HCT116 (cell line): Measurements from ENCODE around the gene POU3F2. TPM values are rescaled to one million over a fixed set of nuclear protein-coding genes. Genes with fewer than 3 reads are reported as not detected.

ENCODE experiments used
- ATAC-seq: fragments of 200-7000 bp; cut with Tn5 transposase; 2 replicates; pipeline ENCODE4 v1.9.1; 2020; ENCODE audit warnings: mild to moderate bottlenecking, moderate library complexity
- BruUV-seq: library from RNA; stranded (reverse); fragments of 400-500 nt; replicated peaks from 2 replicates; lab custom pipeline; 2021; lab: Mats Ljungman, UMichigan
- CTCF ChIA-PET: fragments of 300-600 bp; sonication (Branson Sonifier 250); formaldehyde crosslinking; loops from one replicate; lab custom pipeline; 2021; ENCODE audit warnings: antibody characterized with exemption; lab: Charles Lee
- POLR2A ChIA-PET: fragments of 300-600, 350-600 bp; sonication (Branson Sonifier 250); formaldehyde crosslinking; loops from one replicate; lab custom pipeline; 2021; ENCODE audit warnings: antibody characterized with exemption; lab: Charles Lee
- RAD21 ChIA-PET, 2 experiments: fragments of 300-600 bp; sonication (Branson Sonifier 250); formaldehyde crosslinking; loops; one replicate each; lab custom pipeline; 2023; ENCODE audit warnings: low total read pairs in 2 of 2; ENCODE audit not compliant: uncharacterized antibody in 2 of 2, unreplicated experiment in 2 of 2, low non-redundant PET in 1 of 2; lab: Charles Lee
- DNase-seq: peaks from one replicate; pipeline ENCODE4 v3.0.0-alpha.2; 2010; ENCODE audit warnings: low read depth, low spot score
- H2AFZ ChIP-seq: fragments of 200-600 bp; shearing (Covaris generic), sonication (generic); 2 replicates; pipeline ENCODE4 v1.6.1; 2017; ENCODE audit warnings: low read depth, mixed run types, mixed read lengths, antibody characterized with exemption, low read length; ENCODE audit not compliant: poor library complexity, severe bottlenecking
- H3K27ac ChIP-seq: 2 replicates; pipeline ENCODE4 v1.5.1; 2012; ENCODE audit warnings: low read depth, low read length
- H3K27me3 ChIP-seq: fragments of 200-600 bp; sonication (generic); 2 replicates; pipeline ENCODE4 v1.6.1; 2016; ENCODE audit warnings: mixed run types, low read length, mixed read lengths; ENCODE audit not compliant: insufficient read depth
- H3K36me3 ChIP-seq, 2 experiments: fragments of 200-500 bp in 1 of 2; fragments of 200-600 bp in 1 of 2; sonication (Bioruptor generic) in 1 of 2; sonication (generic) in 1 of 2; 2 replicates each; pipeline versions ENCODE4 v1.5.1 to v1.6.1; 2014 to 2016; ENCODE audit warnings: low read length in 2 of 2, inconsistent platforms in 1 of 2, mixed read lengths in 1 of 2, mixed run types in 1 of 2; ENCODE audit not compliant: insufficient read depth in 2 of 2, control insufficient read depth in 1 of 2
- H3K4me1 ChIP-seq, 2 experiments: fragments of 200-600 bp in 1 of 2; sonication (generic) in 1 of 2; 2 replicates each; pipeline versions ENCODE4 v1.5.1 to v1.6.1; 2012 to 2017; ENCODE audit warnings: low read length in 2 of 2, inconsistent platforms in 1 of 2, mild to moderate bottlenecking in 1 of 2, mixed read lengths in 1 of 2, mixed run types in 1 of 2, moderate library complexity in 1 of 2; ENCODE audit not compliant: insufficient read depth in 2 of 2, control insufficient read depth in 1 of 2
- H3K4me2 ChIP-seq: fragments of 200-600 bp; sonication (generic); 2 replicates; pipeline ENCODE4 v1.6.1; 2017; ENCODE audit warnings: mixed run types, low read length, mixed read lengths
- H3K4me3 ChIP-seq, 2 experiments: fragments of 200-600 bp in 1 of 2; sonication (generic) in 1 of 2; replicated peaks in 1 of 2; 2 replicates each; pipeline ENCODE4 v1.5.1; 2011 to 2016; ENCODE audit warnings: low read length in 2 of 2, control low read depth in 1 of 2, low read depth in 1 of 2, mild to moderate bottlenecking in 1 of 2, mixed read lengths in 1 of 2, mixed run types in 1 of 2
- H3K79me2 ChIP-seq: fragments of 200-600 bp; sonication (generic); 2 replicates; pipeline ENCODE4 v1.6.1; 2017; ENCODE audit warnings: mild to moderate bottlenecking, mixed run types, low read length, moderate library complexity, mixed read lengths; ENCODE audit not compliant: insufficient read depth
- H3K9ac ChIP-seq: fragments of 200-600 bp; sonication (generic); 2 replicates; pipeline ENCODE4 v1.6.1; 2016; ENCODE audit warnings: low read length, mixed read lengths
- H3K9me2 ChIP-seq: fragments of 200-600 bp; sonication (generic), shearing (Covaris generic); 2 replicates; pipeline ENCODE4 v1.6.1; 2017; ENCODE audit warnings: mixed run types, mild to moderate bottlenecking, moderate library complexity; ENCODE audit not compliant: insufficient read depth
- H3K9me3 ChIP-seq, 2 experiments: fragments of 200-500 bp in 1 of 2; fragments of 200-600 bp in 1 of 2; sonication (Bioruptor generic) in 1 of 2; sonication (generic) in 1 of 2; 2 replicates each; pipeline ENCODE4 v1.6.1; 2014 to 2017; ENCODE audit warnings: low read length in 2 of 2, mixed read lengths in 2 of 2, inconsistent platforms in 1 of 2, low read depth in 1 of 2, mild to moderate bottlenecking in 1 of 2, mixed run types in 1 of 2, moderate library complexity in 1 of 2; ENCODE audit not compliant: control insufficient read depth in 1 of 2, insufficient read depth in 1 of 2
- H4K20me1 ChIP-seq: fragments of 200-600 bp; sonication (generic), shearing (Covaris generic); 2 replicates; pipeline ENCODE4 v1.6.1; 2017; ENCODE audit warnings: mixed run types, mild to moderate bottlenecking, moderate library complexity; ENCODE audit not compliant: insufficient read depth
- POLR2AphosphoS5 ChIP-seq: IDR thresholded peaks from 2 replicates; pipeline ENCODE4 v1.6.1; 2011; ENCODE audit warnings: mild to moderate bottlenecking, low read depth, low read length, moderate library complexity
- intact Hi-C: fragments of 100-400 bp; cut with micrococcal nuclease; formaldehyde crosslinking; loops from 2 replicates; pipeline ENCODE4 v1.10.0; 2022
- total RNA-seq: library from RNA; stranded (reverse); gene quantifications from one replicate; pipeline ENCODE4 v1.2.1, GENCODE V29; 2021; ENCODE audit not compliant: unreplicated experiment
- TF ChIP-seq, protein P1 (sequence below): IDR thresholded peaks from 2 replicates; pipeline ENCODE4 v1.6.1; 2012; ENCODE audit warnings: low read depth

The POU3F2 gene
- total RNA-seq, 1 experiment from 2014 or later: not detected

DNA sequence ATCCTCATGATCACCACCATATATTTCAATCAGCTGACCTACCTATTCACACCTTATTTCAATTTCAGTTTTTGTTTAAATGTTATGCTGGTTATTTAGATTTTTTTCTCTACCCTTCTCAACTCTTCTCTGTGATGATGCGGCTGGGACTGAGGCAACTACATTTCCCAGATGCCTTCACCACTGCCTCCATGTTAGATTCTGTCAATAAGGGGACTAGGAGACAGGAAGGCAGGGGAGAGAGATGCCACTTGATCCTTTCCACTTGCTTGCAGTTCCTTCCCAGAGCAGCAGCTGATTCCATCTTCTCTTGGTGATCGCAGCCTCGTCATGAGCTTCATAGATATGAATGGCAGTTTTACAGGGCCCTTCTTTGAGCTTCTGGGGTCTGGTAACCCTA, 33.5 kb upstream of the POU3F2 start:
- H3K9ac ChIP-seq: no peak overlapping the region
- H3K36me3 ChIP-seq: no peaks in the 10 kb centered on the region
- H3K27ac ChIP-seq: no peak overlapping the region
- no peaks in the 10 kb centered on the region for H3K4me1 ChIP-seq
- intact Hi-C loops: no loop called here
- TF ChIP-seq, protein P1, sequence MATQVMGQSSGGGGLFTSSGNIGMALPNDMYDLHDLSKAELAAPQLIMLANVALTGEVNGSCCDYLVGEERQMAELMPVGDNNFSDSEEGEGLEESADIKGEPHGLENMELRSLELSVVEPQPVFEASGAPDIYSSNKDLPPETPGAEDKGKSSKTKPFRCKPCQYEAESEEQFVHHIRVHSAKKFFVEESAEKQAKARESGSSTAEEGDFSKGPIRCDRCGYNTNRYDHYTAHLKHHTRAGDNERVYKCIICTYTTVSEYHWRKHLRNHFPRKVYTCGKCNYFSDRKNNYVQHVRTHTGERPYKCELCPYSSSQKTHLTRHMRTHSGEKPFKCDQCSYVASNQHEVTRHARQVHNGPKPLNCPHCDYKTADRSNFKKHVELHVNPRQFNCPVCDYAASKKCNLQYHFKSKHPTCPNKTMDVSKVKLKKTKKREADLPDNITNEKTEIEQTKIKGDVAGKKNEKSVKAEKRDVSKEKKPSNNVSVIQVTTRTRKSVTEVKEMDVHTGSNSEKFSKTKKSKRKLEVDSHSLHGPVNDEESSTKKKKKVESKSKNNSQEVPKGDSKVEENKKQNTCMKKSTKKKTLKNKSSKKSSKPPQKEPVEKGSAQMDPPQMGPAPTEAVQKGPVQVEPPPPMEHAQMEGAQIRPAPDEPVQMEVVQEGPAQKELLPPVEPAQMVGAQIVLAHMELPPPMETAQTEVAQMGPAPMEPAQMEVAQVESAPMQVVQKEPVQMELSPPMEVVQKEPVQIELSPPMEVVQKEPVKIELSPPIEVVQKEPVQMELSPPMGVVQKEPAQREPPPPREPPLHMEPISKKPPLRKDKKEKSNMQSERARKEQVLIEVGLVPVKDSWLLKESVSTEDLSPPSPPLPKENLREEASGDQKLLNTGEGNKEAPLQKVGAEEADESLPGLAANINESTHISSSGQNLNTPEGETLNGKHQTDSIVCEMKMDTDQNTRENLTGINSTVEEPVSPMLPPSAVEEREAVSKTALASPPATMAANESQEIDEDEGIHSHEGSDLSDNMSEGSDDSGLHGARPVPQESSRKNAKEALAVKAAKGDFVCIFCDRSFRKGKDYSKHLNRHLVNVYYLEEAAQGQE: no peak
- CTCF ChIA-PET: no interaction called here
- H3K9me2 ChIP-seq: no peaks in the 10 kb centered on the region
- no peak overlapping the region for H3K4me3 ChIP-seq
- RAD21 ChIA-PET: no interaction called here
- H3K4me2 ChIP-seq: no peak overlapping the region
- no peak overlapping the region for H2AFZ ChIP-seq
- no peaks in the 10 kb centered on the region for H4K20me1 ChIP-seq
- DNase-seq (no peak), ATAC-seq (no peak)
- no peaks in the 10 kb centered on the region for H3K79me2 ChIP-seq
- no peaks in the 10 kb centered on the region for H3K9me3 ChIP-seq
- POLR2A ChIA-PET: no interaction called here
- no TSS peak for BruUV-seq
- peaks cover 36% of the 10 kb centered on the region for H3K27me3 ChIP-seq

DNA sequence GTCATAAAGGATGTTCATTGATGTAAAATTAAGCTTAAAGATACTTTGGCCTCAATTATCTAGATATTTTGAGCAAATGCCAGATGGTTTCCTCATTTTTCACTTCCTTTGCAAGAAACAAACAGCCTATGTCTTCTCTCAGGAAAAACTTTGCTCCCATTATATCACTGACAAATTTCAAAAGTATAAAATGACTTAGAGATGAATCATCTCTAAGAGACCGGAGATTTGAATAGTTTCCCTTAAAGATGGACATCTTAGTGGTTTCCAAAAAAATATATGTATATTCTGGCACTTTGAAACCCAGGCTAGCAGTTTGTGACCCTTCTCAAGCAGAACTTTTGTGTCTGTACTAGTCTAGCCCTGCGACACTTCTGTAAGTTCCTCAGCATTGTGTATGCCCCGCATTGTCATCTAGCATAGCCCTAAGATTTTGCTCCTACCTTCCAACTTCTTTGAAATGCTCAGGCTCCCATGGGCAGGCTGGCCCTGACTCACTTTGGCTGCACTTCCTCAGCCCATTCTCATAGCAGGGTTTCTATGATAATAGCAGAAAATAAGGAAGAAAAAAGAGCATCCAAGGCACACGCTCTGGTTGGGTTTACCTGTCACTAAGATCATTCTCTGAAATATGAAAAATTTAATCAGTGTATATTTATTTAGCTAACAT, 25.7 kb upstream of the POU3F2 start:
- intact Hi-C loops: no loop called here
- CTCF ChIA-PET: no interaction called here
- no peaks in the 10 kb centered on the region for H3K9me2 ChIP-seq

More for the DNA sequence above, 25.7 kb upstream of the POU3F2 start:
- H3K4me3 ChIP-seq: no peak overlapping the region
- BruUV-seq: no TSS peak
- TF ChIP-seq POLR2AphosphoS5: no peak
- no peak for DNase-seq
- H3K79me2 ChIP-seq: no peaks in the 10 kb centered on the region
- ChIA-PET POLR2A (no interaction called here), RAD21 (no interaction called here)
- H3K36me3 ChIP-seq: no peaks in the 10 kb centered on the region
- H3K9me3 ChIP-seq: no peaks in the 10 kb centered on the region
- H3K9ac ChIP-seq: no peak overlapping the region
- H3K4me2 ChIP-seq: no peak overlapping the region
- H3K27ac ChIP-seq: no peak overlapping the region
- no peak overlapping the region for H2AFZ ChIP-seq
- H3K27me3 ChIP-seq: peaks cover 15% of the 10 kb centered on the region; the same call in 1 of the 2 replicates
- no peak for ATAC-seq
- no peaks in the 10 kb centered on the region for H3K4me1 ChIP-seq
- H4K20me1 ChIP-seq: no peaks in the 10 kb centered on the region
